ENCODE data around the gene CACNA2D3. TPM values are rescaled to one million over a fixed set of nuclear protein-coding genes. Genes with fewer than 3 reads are reported as not detected.

The CACNA2D3 gene
- total RNA-seq, 1 donor from 2014 or later = not detected

DNA sequence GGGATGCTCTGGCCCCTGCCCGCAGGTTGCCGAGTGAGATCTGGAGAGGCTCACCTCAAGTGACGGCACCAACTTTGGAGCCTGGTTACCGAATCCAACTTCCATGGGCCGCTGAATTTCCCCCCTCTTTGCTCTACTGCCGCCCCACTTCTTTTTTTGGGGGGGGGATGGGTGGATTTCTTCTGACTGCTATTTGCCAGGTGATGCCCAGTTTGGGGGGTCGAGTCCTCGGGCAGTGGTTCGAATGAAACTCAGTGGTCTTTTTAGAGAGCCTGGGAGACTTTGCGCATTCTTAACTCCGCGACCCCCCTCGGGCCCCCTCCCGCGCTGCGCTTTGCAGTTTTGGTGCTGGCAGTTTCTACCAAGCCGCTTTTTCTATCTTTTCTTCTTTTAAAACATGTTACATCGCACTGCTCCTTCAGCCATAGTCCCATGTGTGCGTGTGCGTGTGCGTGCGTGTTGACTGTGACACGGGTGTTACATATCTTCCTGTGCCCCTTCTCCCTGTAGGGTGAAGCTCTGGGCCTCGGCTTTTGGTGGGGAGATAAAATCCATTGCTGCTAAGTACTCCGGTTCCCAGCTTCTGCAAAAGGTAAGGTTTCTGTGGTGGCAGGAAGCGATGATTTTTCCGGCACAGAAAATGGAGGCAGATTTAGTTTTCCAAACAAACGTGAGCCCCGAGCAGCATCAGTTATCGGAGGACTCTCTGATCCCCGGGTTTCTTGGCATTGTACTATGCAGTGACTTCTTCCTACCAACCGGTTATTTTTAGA lies 837 bp downstream of the CACNA2D3 start:
- H3K4me3 Mint-ChIP-seq (ENCODE audit: unreplicated experiment) = peak overlapping the region; percentile 58
- DNase-seq (ENCODE audit: low spot score) = no peak
- H3K27me3 Mint-ChIP-seq (ENCODE audit: low read depth) = peaks cover 56% of the 10 kb centered on the region
- TF ChIP-seq, protein P1, sequence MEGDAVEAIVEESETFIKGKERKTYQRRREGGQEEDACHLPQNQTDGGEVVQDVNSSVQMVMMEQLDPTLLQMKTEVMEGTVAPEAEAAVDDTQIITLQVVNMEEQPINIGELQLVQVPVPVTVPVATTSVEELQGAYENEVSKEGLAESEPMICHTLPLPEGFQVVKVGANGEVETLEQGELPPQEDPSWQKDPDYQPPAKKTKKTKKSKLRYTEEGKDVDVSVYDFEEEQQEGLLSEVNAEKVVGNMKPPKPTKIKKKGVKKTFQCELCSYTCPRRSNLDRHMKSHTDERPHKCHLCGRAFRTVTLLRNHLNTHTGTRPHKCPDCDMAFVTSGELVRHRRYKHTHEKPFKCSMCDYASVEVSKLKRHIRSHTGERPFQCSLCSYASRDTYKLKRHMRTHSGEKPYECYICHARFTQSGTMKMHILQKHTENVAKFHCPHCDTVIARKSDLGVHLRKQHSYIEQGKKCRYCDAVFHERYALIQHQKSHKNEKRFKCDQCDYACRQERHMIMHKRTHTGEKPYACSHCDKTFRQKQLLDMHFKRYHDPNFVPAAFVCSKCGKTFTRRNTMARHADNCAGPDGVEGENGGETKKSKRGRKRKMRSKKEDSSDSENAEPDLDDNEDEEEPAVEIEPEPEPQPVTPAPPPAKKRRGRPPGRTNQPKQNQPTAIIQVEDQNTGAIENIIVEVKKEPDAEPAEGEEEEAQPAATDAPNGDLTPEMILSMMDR (IDR thresholded peaks at IDR 0.05) = no peak
- H3K36me3 Mint-ChIP-seq (ENCODE audit: low read depth) = no peaks in the 10 kb centered on the region
- H3K9me3 Mint-ChIP-seq (ENCODE audit: low read depth) = no peaks in the 10 kb centered on the region
- H3K4me1 Mint-ChIP-seq (ENCODE audit: low read depth) = peaks cover 9% of the 10 kb centered on the region
- H3K27ac Mint-ChIP-seq (ENCODE audit: unreplicated experiment) = no peak overlapping the region

DNA sequence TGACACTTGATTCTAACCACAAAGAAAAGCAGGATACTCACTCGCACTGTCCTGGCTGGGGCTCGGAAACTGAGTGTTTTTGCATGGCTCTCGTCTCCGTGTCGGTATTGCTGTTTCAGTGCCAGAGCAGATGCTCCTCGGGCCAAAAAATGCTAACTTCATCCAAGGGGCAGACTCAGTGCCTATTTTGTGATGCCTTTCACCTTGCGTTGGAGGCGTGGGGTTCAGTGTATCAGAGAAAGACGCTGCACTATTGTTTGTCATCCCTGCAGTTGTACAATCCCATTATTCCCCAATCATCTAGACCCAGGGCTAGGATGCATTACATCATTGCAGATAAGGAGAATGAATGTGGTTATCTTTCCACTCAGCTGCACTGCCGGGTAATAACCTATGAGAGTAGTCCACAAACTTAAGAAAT lies 1.4 kb downstream of the CACNA2D3 start:
- no peak for DNase-seq (ENCODE audit: low spot score)
- no peak overlapping the region for H3K4me3 Mint-ChIP-seq (ENCODE audit: unreplicated experiment)
- H3K4me1 Mint-ChIP-seq (ENCODE audit: low read depth) = peaks cover 9% of the 10 kb centered on the region
- TF ChIP-seq, protein P1 (IDR thresholded peaks at IDR 0.05) = no peak
- H3K27ac Mint-ChIP-seq (ENCODE audit: unreplicated experiment) = no peak overlapping the region
- no peaks in the 10 kb centered on the region for H3K9me3 Mint-ChIP-seq (ENCODE audit: low read depth)
- peaks cover 53% of the 10 kb centered on the region for H3K27me3 Mint-ChIP-seq (ENCODE audit: low read depth)
- H3K36me3 Mint-ChIP-seq (ENCODE audit: low read depth) = no peaks in the 10 kb centered on the region

GRCh38 chr3:54125300-54125699 lies 2.9 kb downstream of the CACNA2D3 start:
- Mint-ChIP-seq H3K27ac (ENCODE audit: unreplicated experiment) (no peak overlapping the region), H3K4me1 (ENCODE audit: low read depth) (peaks cover 9% of the 10 kb centered on the region), H3K9me3 (ENCODE audit: low read depth) (no peaks in the 10 kb centered on the region), H3K36me3 (ENCODE audit: low read depth) (no peaks in the 10 kb centered on the region), H3K4me3 (ENCODE audit: unreplicated experiment) (no peak overlapping the region), H3K27me3 (ENCODE audit: low read depth) (peaks cover 45% of the 10 kb centered on the region)
- DNase-seq (ENCODE audit: low spot score) = no peak
- TF ChIP-seq, protein P1 (IDR thresholded peaks at IDR 0.05) = no peak

GRCh38 chr3:54126551-54126950 lies 4.2 kb downstream of the CACNA2D3 start:
- DNase-seq (ENCODE audit: low spot score) = no peak
- Mint-ChIP-seq H3K4me3 (ENCODE audit: unreplicated experiment) (no peak overlapping the region), H3K9me3 (ENCODE audit: low read depth) (no peaks in the 10 kb centered on the region), H3K27me3 (ENCODE audit: low read depth) (peaks cover 37% of the 10 kb centered on the region), H3K36me3 (ENCODE audit: low read depth) (no peaks in the 10 kb centered on the region), H3K4me1 (ENCODE audit: low read depth) (peaks cover 9% of the 10 kb centered on the region), H3K27ac (ENCODE audit: unreplicated experiment) (no peak overlapping the region)
- TF ChIP-seq, protein P1 (IDR thresholded peaks at IDR 0.05) = no peak

DNA sequence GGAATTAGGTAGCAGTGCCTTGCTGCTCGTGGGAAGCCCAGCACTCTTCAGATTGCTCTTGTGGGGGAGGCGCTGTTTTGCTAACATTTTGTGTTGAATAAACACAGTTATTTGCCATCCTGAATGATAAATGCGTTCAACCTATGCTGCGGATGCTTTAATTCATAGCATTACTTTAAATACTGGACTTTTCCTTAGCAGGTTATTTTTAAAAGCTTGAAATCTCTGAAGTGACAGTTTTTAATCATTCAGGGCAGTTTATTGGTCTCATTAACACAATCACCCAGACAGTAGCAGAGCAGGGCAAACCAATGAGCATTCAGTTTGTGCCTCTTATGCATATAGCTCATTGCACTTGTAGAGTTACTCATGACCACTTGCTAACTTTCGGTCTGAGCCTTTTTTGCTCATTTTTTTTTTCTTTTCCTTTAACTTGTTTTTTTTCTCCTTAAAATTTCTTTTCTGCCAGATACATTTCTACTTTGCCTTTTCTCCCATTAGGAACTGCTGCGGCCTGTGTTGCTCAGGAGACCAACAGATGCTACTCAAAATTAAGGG lies 5.2 kb downstream of the CACNA2D3 start:
- no peak overlapping the region for H3K4me3 Mint-ChIP-seq (ENCODE audit: unreplicated experiment)

More for the DNA sequence above, 5.2 kb downstream of the CACNA2D3 start:
- Mint-ChIP-seq H3K9me3 (ENCODE audit: low read depth) (no peaks in the 10 kb centered on the region), H3K27me3 (ENCODE audit: low read depth) (peaks cover 39% of the 10 kb centered on the region), H3K4me1 (ENCODE audit: low read depth) (peaks cover 9% of the 10 kb centered on the region), H3K36me3 (ENCODE audit: low read depth) (no peaks in the 10 kb centered on the region), H3K27ac (ENCODE audit: unreplicated experiment) (no peak overlapping the region)
- TF ChIP-seq, protein P1 (IDR thresholded peaks at IDR 0.05) = no peak
- DNase-seq (ENCODE audit: low spot score) = no peak

All from chondrocyte (in vitro differentiated cells).